ENCODE measurements around the gene ARHGAP19.

Gene ARHGAP19

DNA sequence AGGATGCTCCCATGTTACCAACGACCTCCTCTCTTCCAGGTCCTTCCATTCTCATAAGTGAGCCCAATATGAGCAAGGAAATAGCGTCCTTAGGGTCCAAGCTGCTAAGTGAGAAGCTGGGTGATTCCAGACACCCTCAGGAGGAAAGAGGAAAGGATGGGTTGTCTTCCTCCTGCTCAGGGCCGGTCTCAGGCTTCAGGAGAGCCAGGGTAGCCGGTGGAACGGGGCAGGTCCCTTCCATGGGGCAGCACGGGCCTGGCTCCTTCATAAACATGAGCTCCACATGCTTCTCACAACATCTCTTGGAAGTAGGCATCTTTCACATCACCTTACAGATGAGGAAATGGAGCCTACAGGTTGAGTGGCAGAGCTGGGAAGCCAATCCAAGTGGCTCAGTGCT, 119.4 kb downstream of the ARHGAP19 start:
- no peak for DNase-seq (ENCODE audit: extremely low read depth in 1 of 2, low read depth in 1 of 2)

Measured in stimulated activated CD8-positive, alpha-beta memory T cell treated with anti-CD3 and anti-CD28 coated beads, Interleukin-7, amount 100 ng/mL, for 48 hours (primary cell).